PFSK-1 (cell line): Measurements from ENCODE around the gene TMEM250.

Experiments
- FOXP2 ChIP-seq: optimal IDR thresholded peaks from 2 replicates; pipeline ENCODE3; 2011; ENCODE audit warnings: borderline replicate concordance, control low read depth, inconsistent platforms; ENCODE audit not compliant: insufficient read depth; ENCODE audit errors: extremely low read length, extremely low read depth
- POLR2AphosphoS5 ChIP-seq: IDR thresholded peaks from 2 replicates; pipeline ENCODE4 v1.6.1; 2012; ENCODE audit warnings: low read depth, mild to moderate bottlenecking, control low read depth, low read length, moderate library complexity
- REST ChIP-seq, 2 experiments: IDR thresholded peaks; 2 replicates each; pipeline versions ENCODE4 v1.6.1 to v1.8.0; 2011 to 2012; ENCODE audit warnings: low read depth in 2 of 2, low read length in 2 of 2, control low read depth in 1 of 2, inconsistent platforms in 1 of 2, mild to moderate bottlenecking in 1 of 2, moderate library complexity in 1 of 2; ENCODE audit not compliant: insufficient read depth in 1 of 2
- SIN3A ChIP-seq: IDR thresholded peaks from 2 replicates; pipeline ENCODE4 v1.6.1; 2012; ENCODE audit warnings: mild to moderate bottlenecking, low read length, moderate library complexity, borderline replicate concordance; ENCODE audit not compliant: insufficient read depth
- TAF1 ChIP-seq: IDR thresholded peaks from 2 replicates; pipeline ENCODE4 v1.6.1; 2012; ENCODE audit warnings: low read length, control low read depth, borderline replicate concordance; ENCODE audit not compliant: insufficient read depth

Gene TMEM250

GRCh38 chr9:136129176-136129575, 10.5 kb upstream of the TMEM250 start:
- no peak for TF ChIP-seq POLR2AphosphoS5
- no peak for TF ChIP-seq FOXP2
- TF ChIP-seq TAF1, result no peak
- no peak for TF ChIP-seq SIN3A
- no peak for TF ChIP-seq REST (IDR thresholded peaks at IDR 0.05; ENCODE audit: insufficient read depth in 1 of 2, low read depth in 2 of 2, low read length in 2 of 2)

DNA sequence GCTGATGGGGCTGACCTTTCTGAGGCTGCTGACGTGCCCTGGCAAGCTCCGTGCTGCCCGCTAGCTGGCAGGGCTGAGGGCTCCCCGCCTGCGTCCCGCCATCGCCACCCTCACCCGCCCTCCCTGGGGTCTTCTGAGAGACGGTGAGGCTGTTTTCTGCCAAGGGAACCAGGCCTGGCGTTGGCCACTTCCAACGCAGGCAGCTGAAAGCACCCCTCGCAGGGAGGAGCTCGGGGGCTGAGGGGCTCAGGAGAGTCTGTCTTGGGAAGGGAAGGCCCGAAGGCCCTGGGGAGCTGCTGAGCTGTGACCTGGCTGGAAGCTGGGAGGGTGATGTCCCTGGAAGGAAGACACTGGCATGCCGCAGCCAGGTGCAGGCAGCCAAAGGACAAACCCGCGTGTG, 9.8 kb upstream of the TMEM250 start:
- TF ChIP-seq REST (IDR thresholded peaks at IDR 0.05; ENCODE audit: insufficient read depth in 1 of 2, low read depth in 2 of 2, low read length in 2 of 2) (no peak), SIN3A (no peak), POLR2AphosphoS5 (no peak), TAF1 (no peak), FOXP2 (no peak)

DNA sequence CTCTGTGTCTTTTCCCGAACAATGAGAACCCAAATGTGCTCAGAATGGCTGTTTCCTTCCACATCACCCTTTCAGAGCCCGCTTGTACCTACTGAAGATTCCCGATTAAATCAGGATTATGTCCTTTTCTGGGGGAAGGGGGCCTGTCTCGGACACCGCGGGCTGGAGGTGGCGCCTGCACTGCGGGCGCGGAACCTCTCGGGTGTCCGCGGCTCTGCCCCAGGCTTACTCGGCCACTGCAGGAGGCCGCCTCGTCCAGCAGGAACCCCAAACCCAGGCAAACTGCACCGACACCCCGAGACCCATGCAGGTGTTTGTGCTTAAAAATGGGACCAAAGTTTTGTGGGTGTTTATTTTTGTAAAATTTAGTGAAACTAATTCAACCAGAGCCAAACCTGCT, 8.6 kb upstream of the TMEM250 start:
- TF ChIP-seq POLR2AphosphoS5, result no peak
- no peak for TF ChIP-seq FOXP2
- no peak for TF ChIP-seq SIN3A
- TF ChIP-seq REST (IDR thresholded peaks at IDR 0.05; ENCODE audit: insufficient read depth in 1 of 2, low read depth in 2 of 2, low read length in 2 of 2), result no peak
- no peak for TF ChIP-seq TAF1

GRCh38 chr9:136124976-136125692, 6.5 kb upstream of the TMEM250 start:
- TF ChIP-seq FOXP2 (no peak), POLR2AphosphoS5 (no peak), REST (IDR thresholded peaks at IDR 0.05; ENCODE audit: insufficient read depth in 1 of 2, low read depth in 2 of 2, low read length in 2 of 2) (no peak), TAF1 (no peak), SIN3A (no peak)
